ENCODE results near the gene ZFAND2A.

GRCh38 chr7:1193593-1194424, 33.8 kb upstream of the ZFAND2A start:
- TF ChIP-seq HES2 (IDR thresholded peaks at IDR 0.05) (no peak), SMC3 (IDR thresholded peaks at IDR 0.05) (peak; percentile 79), CTCF (IDR thresholded peaks at IDR 0.05) (peak; percentile 65), JUN (IDR thresholded peaks at IDR 0.05) (no peak), MYC (IDR thresholded peaks at IDR 0.05; ENCODE audit: borderline replicate concordance, low read length) (no peak)
